ENCODE measurements around the gene MC5R. TPM values are rescaled to one million over a fixed set of nuclear protein-coding genes. Genes with fewer than 3 reads are reported as not detected.
A peak's percentile ranks its signal among the peaks of the same experiment; 100 is the strongest.

Gene MC5R
- polyA plus RNA-seq (2014; cell fraction: cytosol; rRNA removed), result not detected in 2 replicates
- not detected in 2 replicates for polyA plus RNA-seq (2014; cell fraction: nucleus; rRNA removed)

DNA sequence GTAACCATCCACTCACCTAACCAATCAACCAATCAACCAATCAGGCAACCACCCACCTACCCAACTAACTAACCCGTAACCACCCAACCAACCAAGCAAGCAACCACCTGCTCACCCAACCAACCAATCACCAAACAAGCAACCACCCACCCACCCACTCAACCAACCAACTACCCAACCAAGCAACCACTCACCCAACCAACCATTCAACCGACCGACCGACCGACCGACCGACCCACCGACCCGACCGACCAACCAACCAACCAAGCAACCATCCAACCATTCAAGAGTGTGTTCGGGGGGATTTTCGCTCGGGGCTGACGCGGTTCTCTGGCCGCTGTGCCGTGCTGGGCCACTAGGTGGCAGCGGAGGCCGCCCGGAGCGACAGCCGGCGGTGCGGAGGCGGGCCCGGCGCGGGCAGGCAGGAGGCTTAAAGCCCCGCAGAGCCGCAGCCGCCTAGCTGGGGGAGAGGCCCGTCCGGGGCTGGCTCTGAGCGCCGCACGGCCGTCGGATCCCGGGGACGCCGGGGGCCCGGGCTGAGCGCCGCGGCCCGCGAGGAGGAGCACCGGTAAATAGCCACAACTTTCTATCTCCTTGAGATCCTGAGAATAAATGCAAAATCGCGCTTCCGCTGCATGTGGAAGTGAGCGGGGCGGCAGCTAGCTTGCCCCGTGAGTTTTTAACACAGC lies at the start of gene MC5R:
Gene MC5R (plus strand): TSS at position 443 of the 689 bp plus-strand sequence. CDS start 1,617 bp downstream, outside the sequence.
- DNase-seq (ENCODE audit: low spot score), result peak; percentile 42

- no peak for DNase-seq (ENCODE audit: low spot score)
These were observed 48.9 kb upstream of the MC5R start for GRCh38 chr18:13775058-13775457.

DNA sequence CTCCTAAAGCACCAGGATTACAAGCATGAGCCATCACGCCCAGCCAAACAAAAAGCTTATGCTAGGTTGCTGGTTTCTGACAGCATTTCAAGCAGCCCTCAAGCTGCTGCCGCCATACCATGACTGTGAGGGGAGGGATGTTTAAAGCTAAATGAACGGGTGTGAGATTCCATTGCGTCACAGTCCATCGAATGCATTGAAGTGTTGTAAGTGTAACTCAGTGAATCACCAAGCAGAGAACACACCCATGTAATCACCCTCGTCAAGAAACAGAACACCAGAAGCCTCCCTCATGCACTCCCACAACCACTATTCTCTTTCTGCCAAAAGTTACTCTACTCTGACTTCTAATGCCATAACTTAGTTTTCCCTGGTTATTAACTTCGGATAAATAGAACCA lies 32.8 kb upstream of the MC5R start:
- DNase-seq (ENCODE audit: low spot score), result no peak

- DNase-seq (ENCODE audit: low spot score), result no peak
These were observed 30.1 kb upstream of the MC5R start for GRCh38 chr18:13793819-13794218.

GRCh38 chr18:13796515-13796914 lies 27.4 kb upstream of the MC5R start:
- no peak for DNase-seq (ENCODE audit: low spot score)

- DNase-seq (ENCODE audit: low spot score), result no peak
These were observed 26.8 kb upstream of the MC5R start for GRCh38 chr18:13797157-13797611.

GRCh38 chr18:13799396-13799795 lies 24.6 kb upstream of the MC5R start:
- DNase-seq (ENCODE audit: low spot score), result no peak

- DNase-seq (ENCODE audit: low spot score), result peak; percentile 60
These were observed 23.3 kb upstream of the MC5R start for GRCh38 chr18:13800505-13801259.

DNA sequence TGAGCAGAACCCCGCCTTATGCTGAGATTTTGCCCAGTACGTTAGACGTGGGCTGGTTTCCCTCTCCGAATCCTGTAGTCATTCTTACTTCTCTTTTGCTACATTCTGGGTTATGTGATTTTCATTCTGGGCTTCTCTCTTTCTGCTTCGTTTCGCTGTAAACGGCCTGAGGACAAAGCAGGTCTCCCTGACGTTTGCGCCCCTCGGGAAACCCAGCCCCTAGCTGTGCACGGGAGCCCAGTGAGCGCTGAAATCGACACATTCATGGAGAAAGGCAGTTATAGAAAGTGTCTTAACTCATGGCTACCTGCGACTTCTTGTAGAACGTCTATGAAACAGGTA lies 22.7 kb upstream of the MC5R start:
- no peak for DNase-seq (ENCODE audit: low spot score)

GRCh38 chr18:13804305-13804704 lies 19.6 kb upstream of the MC5R start:
- no peak for DNase-seq (ENCODE audit: low spot score)

GRCh38 chr18:13808294-13809042 lies 15.5 kb upstream of the MC5R start:
- DNase-seq (ENCODE audit: low spot score), result no peak

DNA sequence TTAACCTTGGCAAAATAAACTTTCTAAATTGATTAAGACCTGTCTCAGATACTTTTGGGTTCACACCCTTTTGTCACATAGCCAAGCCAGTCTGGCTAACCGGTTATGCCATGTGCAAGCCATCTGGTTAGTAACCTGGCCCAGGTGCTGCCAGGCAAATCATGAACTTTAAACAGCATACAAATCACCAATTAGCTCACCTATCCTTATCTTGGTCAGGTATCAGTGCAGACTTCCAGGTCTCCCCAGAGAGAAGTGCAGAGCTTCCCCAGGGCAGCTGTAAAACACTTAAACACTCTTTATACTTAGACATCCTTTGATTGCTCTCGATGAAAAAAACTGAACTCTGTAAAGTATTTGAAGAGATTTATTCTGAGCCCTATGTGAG lies 14.9 kb upstream of the MC5R start:
- DNase-seq (ENCODE audit: low spot score), result no peak

- DNase-seq (ENCODE audit: low spot score), result no peak
These were observed 14.3 kb upstream of the MC5R start for GRCh38 chr18:13809531-13810255.

DNA sequence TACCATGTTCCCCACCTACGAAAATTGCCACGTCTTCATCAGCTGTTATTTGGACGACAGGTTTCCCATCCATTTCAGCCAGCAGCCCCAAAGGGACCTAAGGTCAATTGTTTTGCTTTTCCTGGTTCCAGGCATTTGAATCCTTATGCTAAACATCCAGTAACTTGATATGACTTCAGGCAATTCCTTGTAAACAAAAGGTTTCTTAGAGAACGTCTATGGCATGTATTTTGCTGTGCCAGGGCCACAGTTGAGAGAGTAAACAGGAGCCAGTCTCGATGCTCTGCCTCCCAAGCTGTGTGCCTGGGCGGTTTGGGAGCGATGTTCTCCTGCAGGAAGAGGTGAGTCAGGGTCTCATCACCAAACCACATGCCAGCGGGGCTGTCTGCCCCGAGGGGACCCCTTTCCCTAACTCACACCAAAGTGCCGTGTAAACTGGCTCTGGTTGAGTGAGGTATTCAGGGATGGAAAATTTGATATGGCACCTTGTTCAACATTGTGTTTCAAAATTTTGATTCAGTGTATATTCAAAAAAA lies 12.9 kb upstream of the MC5R start:
- DNase-seq (ENCODE audit: low spot score), result no peak

DNA sequence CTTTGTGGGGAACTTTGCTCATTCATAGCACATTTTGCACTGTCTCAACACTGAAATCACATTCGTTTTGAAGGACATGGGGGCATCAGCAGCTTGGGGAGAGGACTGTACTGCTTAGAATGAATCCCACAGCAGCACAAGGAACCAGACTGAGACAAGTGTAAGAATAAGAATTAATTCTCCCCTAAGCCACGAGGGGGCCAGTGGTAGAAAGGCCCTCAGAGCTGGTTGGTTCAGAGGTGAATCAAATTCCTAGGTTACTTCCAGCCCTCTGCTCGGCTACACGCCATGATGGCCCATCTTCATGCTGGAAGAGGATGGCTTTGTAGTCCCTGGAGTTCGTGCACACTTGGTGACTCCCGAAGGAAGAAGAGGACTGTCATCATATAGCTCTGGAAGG lies 12.0 kb upstream of the MC5R start:
- no peak for DNase-seq (ENCODE audit: low spot score)

GRCh38 chr18:13813271-13813849 lies 10.6 kb upstream of the MC5R start:
- peak; percentile 64 for DNase-seq (ENCODE audit: low spot score)

DNA sequence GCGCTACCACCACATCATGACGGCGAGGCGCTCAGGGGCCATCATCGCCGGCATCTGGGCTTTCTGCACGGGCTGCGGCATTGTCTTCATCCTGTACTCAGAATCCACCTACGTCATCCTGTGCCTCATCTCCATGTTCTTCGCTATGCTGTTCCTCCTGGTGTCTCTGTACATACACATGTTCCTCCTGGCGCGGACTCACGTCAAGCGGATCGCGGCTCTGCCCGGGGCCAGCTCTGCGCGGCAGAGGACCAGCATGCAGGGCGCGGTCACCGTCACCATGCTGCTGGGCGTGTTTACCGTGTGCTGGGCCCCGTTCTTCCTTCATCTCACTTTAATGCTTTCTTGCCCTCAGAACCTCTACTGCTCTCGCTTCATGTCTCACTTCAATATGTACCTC lies 2.3 kb downstream of the MC5R start:
- no peak for DNase-seq (ENCODE audit: low spot score)

GRCh38 chr18:13831864-13832508 lies 8.0 kb downstream of the MC5R start:
- no peak for DNase-seq (ENCODE audit: low spot score)

DNA sequence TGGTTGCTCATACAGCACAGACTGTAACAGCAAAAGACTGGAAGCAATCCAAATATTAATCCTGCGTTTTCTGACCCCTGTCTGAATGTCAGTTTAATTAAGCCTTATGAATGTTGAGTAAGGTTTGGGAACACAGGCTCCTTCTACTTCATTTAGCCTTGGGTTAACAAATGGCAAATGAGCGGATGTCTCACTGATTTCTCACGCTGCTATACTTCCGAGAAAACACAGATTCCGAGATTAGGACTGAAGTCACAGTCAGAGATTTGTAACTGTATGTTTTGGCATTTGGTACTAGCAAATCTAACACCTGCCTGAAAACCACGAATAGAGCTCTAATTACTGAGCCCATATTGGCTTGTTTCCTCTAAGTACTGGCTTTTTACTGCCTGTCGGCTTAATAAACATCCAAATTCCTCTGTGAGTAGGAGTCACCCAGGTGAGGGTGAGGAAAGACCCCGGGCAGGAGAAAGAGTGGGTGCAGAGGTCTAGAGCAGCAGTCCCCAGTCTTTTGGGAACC lies 10.6 kb downstream of the MC5R start:
- DNase-seq (ENCODE audit: low spot score), result no peak

DNA sequence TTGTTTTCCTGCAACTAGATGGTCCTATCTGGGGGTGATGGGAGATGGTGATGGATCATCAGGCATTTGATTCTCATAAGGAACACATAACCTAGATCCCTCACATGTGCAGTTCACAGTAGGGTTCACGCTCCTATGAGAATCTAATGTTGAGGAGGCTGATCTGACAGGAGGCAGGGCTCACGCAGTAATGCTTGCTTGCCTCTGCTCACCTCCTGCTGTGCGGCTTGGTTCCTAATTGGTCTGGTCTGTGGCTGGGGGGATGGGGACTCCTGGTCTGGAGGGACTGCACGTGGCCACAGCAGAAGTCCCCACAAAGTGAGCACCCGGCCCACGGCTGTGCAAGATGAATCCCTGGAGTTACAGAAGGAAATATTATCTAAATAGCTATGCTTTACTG lies 11.3 kb downstream of the MC5R start:
- DNase-seq (ENCODE audit: low spot score), result no peak
